ENCODE results near the gene ODAD3. TPM values are rescaled to one million over a fixed set of nuclear protein-coding genes. Genes with fewer than 3 reads are reported as not detected.

The ODAD3 gene
- total RNA-seq, 1 experiment from 2014 or later = 0.39 TPM

- DNase-seq = peak; percentile 47 to 73
- peak overlapping the region; percentile 26 for H3K4me2 ChIP-seq
- H3K27me3 ChIP-seq (ENCODE audit: insufficient read depth, low read depth) = no peaks in the 10 kb centered on the region
- 0 out of 2 replicates have a peak, but pooled peaks cover 3% of the 10 kb centered on the region for H4K20me1 ChIP-seq (ENCODE audit: insufficient read depth)
- no peaks in the 10 kb centered on the region for H3K4me1 ChIP-seq (replicated peaks; ENCODE audit: insufficient read depth)
- no peak overlapping the region for H3K4me3 ChIP-seq
- no peaks in the 10 kb centered on the region for H3K36me3 ChIP-seq (ENCODE audit: low read depth)
- H3K79me2 ChIP-seq (ENCODE audit: low read depth) = no peaks in the 10 kb centered on the region
- intact Hi-C loops (cut with micrococcal nuclease; ENCODE audit: unreplicated experiment) = loop anchor here (2.0 kb wide), 1 partner anchor 190 kb away; no protein-coding TSS in a partner anchor
- H3F3A ChIP-seq (ENCODE audit: insufficient read depth, low read depth) = peaks cover 20% of the 10 kb centered on the region; the same call in 1 of the 2 replicates
- H3K9me3 ChIP-seq (ENCODE audit: insufficient read depth, low read depth) = no peaks in the 10 kb centered on the region
- CTCF ChIA-PET = interaction anchor here (0.6 to 1.3 kb wide), 6 partner anchors 63 to 447 kb away, joined by 3 to 5 read pairs (median 4); partner anchors contain the start of genes RGL3 and SWSAP1
- no TSS peak for BruUV-seq (replicated peaks)
- H2AFZ ChIP-seq = no peak overlapping the region
- H3K27ac ChIP-seq = no peak overlapping the region
- H3K9me2 ChIP-seq (ENCODE audit: insufficient read depth) = no peaks in the 10 kb centered on the region
- POLR2A ChIA-PET (ENCODE audit: unreplicated experiment) = interaction anchor here (0.6 kb wide), 2 partner anchors 30 to 472 kb away, joined by 3 to 11 read pairs; no protein-coding TSS in a partner anchor
- TF ChIP-seq CTCF (conservative IDR thresholded peaks at IDR 0.05) (peak; percentile 95), EZH2 (IDR thresholded peaks at IDR 0.05; ENCODE audit: low read depth) (no peak)
Observed at GRCh38 chr19:11482384-11483050, 47.6 kb upstream of the ODAD3 start.

GRCh38 chr19:11481534-11482383 lies 46.8 kb upstream of the ODAD3 start:
- intact Hi-C loops (cut with micrococcal nuclease; ENCODE audit: unreplicated experiment) = loop anchor here (2.0 kb wide), 1 partner anchor 189 kb away; no protein-coding TSS in a partner anchor
- TSS peak; percentile 46 for BruUV-seq (replicated peaks)
- no peaks in the 10 kb centered on the region for H3K9me3 ChIP-seq (ENCODE audit: insufficient read depth, low read depth)
- H2AFZ ChIP-seq = no peak overlapping the region
- peaks cover 20% of the 10 kb centered on the region for H3F3A ChIP-seq (ENCODE audit: insufficient read depth, low read depth)
- no peaks in the 10 kb centered on the region for H3K4me1 ChIP-seq (replicated peaks; ENCODE audit: insufficient read depth)
- no peaks in the 10 kb centered on the region for H3K36me3 ChIP-seq (ENCODE audit: low read depth)
- H3K4me2 ChIP-seq = no peak overlapping the region
- no peaks in the 10 kb centered on the region for H3K27me3 ChIP-seq (ENCODE audit: insufficient read depth, low read depth)
- POLR2A ChIA-PET (ENCODE audit: unreplicated experiment) = interaction anchor here (0.6 kb wide), 2 partner anchors 29 to 472 kb away, joined by 3 to 11 read pairs; no protein-coding TSS in a partner anchor
- no peak overlapping the region for H3K4me3 ChIP-seq
- H3K9me2 ChIP-seq (ENCODE audit: insufficient read depth) = no peaks in the 10 kb centered on the region
- 0 out of 2 replicates have a peak, but pooled peaks cover 3% of the 10 kb centered on the region for H4K20me1 ChIP-seq (ENCODE audit: insufficient read depth)
- no peak for DNase-seq
- TF ChIP-seq EZH2 (IDR thresholded peaks at IDR 0.05; ENCODE audit: low read depth) = no peak
- no peak for TF ChIP-seq CTCF (conservative IDR thresholded peaks at IDR 0.05)
- CTCF ChIA-PET = interaction anchor here (0.6 to 1.3 kb wide), 6 partner anchors 62 to 446 kb away, joined by 3 to 5 read pairs (median 4); partner anchors contain the start of genes RGL3 and SWSAP1
- H3K79me2 ChIP-seq (ENCODE audit: low read depth) = no peaks in the 10 kb centered on the region
- H3K27ac ChIP-seq = no peak overlapping the region

- Histone ChIP-seq H3K36me3 (ENCODE audit: low read depth) (no peaks in the 10 kb centered on the region), H3K27ac (no peak within 1 kb of the TSS), H2AFZ (no peak within 1 kb of the TSS), H3K9me3 (ENCODE audit: insufficient read depth, low read depth) (no peaks in the 10 kb centered on the region), H3K4me3 (no peak within 1 kb of the TSS), H4K20me1 (ENCODE audit: insufficient read depth) (0 out of 2 replicates have a peak, but pooled peaks cover 3% of the 10 kb centered on the region), H3K4me2 (no peak within 1 kb of the TSS), H3K27me3 (ENCODE audit: insufficient read depth, low read depth) (no peaks in the 10 kb centered on the region), H3K79me2 (ENCODE audit: low read depth) (no peaks in the 10 kb centered on the region), H3K4me1 (replicated peaks; ENCODE audit: insufficient read depth) (no peaks in the 10 kb centered on the region), H3F3A (ENCODE audit: insufficient read depth, low read depth) (peaks cover 28% of the 10 kb centered on the region), H3K9me2 (ENCODE audit: insufficient read depth) (no peaks in the 10 kb centered on the region)
- POLR2A ChIA-PET (ENCODE audit: unreplicated experiment) = no interaction called here
- intact Hi-C loops (cut with micrococcal nuclease; ENCODE audit: unreplicated experiment) = no loop called here
- DNase-seq = no peak
- BruUV-seq (replicated peaks) = no TSS peak
- no peak for TF ChIP-seq CTCF (conservative IDR thresholded peaks at IDR 0.05)
- TF ChIP-seq EZH2 (IDR thresholded peaks at IDR 0.05; ENCODE audit: low read depth) = no peak
- CTCF ChIA-PET = no interaction called here
Observed at GRCh38 chr19:11480715-11481533, 46.0 kb upstream of the ODAD3 start, which contains the start of gene ELAVL3. ELAVL3 (minus strand) TSS chr19:11481046; CDS start chr19:11480608, 438 bp downstream.
